HG02642 (cell line): ENCODE data around the gene ZNF385B.

Source experiments
- ATAC-seq: cut with Tn5 transposase; IDR thresholded peaks from one replicate; pipeline ENCODE4 v1.9.1; 2021; ENCODE audit warnings: mild to moderate bottlenecking; ENCODE audit not compliant: unreplicated experiment, poor library complexity

The ZNF385B gene

DNA sequence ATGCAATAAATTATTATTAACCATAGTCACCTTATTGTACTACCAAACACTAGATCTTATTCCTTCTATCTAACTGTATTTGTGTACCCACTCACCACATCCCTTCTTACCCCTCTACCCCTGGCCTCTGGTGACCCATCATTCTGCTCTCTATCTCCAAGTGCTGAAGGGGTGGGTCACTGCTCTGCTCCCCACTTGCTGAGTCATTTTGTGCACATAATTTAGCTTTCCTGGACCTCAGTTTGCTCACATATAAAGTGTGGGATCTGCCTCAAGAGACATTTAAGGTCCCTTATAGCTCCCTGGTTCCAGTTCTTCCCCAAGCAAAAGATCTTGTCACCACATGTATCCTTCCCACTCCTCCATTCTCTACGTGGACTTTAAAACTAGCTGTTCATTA, 169.4 kb downstream of the ZNF385B start:
- ATAC-seq: no peak

DNA sequence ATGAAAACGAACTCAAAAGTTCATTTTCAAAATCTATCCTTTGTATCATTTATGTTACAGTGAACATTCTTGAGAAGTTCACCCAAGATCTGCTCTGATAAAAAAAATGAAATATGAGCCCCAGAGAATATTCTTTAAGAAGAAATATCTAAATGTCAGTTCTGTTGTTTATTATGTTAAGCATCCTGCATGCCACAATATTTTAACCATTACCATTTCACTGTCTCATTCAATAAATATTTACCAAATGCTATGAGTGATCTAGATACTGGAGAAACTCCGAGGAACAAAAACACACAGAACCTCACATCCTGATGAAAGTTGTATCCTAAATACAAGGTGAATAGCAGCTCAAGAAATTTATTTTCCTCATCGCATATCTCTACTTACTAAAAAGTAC, 170.2 kb downstream of the ZNF385B start:
- no peak for ATAC-seq

DNA sequence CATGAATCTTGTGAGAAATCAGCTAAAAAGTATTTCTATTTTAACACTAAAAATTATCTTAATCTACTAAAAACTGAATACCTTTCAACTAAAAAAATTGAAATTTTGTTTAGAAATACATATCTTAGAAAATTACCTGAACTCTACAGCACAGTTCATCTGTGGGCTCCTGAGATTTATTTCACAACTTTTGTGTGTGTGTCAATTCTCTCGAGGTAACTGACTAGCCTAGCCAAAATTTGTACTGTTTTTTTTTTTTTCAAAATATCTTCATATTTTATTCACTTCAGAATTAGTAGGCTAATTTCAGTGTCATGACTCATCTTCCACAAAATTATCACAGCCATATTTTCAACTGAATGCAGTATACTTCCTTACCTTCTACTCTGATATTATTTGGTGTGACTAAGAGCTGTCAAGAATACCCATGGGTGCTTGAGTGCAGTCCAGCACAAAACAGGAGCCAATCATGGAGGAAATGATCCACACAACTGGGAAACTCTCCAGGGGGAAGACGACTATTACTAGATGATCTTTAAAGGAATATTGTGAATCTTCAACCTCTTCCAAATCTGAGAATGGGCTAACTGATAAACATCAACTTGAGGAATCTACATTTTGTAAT, 174.6 kb downstream of the ZNF385B start:
- ATAC-seq: no peak

DNA sequence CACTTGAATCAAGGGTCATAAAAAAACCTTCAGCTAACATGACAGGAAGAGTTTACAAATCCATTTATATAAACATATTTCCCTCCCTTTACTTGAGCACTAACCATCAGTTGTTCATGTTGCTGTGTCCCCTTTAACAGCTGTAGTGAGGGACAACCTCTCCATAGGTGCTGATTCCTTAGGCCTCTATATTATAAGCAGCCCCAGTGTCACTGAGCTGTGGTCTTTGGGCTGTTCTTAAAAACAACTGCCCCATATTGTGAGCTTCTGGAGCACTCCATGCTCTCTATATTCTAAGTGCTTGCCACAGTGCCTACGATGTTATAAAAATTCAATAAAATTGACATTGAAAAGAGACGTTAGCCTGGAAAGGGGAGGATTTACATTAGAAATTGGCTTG, 175.3 kb downstream of the ZNF385B start:
- no peak for ATAC-seq

DNA sequence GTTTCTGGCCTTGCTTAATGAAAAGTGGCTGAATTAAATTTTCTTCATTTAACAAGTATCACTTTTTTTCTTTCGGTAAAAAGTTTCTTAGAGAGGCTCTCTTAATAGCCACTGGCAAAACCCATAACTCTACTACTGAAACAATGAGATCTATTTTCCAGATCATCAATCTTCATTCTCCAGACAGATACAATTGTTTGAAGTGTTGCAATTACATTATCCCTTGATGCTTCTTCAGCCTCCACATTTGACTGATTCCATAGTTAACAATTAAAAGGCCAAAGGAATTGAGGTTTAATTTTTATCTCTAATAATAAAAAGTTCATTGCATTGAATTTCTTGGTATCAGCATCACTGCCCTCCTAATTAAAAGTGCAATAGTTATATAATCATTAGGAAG, 176.3 kb downstream of the ZNF385B start:
- ATAC-seq: no peak

DNA sequence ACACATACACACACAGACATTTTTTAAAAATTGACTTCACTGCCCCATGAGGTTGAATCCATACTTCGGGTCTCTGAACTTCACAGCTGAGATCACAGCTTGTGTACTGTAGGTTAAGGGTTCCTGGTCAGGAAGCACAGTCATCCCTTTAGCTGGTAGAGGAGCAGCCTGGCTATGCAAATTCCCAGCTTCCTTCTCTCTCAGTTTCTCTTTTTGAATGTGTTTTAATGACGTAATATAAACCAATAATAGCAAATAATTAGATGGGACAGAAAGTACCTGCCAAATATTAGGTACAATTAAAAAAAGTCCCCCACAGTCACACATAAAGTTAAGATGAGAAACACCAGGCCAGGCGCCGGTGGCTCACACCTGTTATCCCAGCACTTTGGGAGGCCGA, 178.7 kb downstream of the ZNF385B start:
- no peak for ATAC-seq

DNA sequence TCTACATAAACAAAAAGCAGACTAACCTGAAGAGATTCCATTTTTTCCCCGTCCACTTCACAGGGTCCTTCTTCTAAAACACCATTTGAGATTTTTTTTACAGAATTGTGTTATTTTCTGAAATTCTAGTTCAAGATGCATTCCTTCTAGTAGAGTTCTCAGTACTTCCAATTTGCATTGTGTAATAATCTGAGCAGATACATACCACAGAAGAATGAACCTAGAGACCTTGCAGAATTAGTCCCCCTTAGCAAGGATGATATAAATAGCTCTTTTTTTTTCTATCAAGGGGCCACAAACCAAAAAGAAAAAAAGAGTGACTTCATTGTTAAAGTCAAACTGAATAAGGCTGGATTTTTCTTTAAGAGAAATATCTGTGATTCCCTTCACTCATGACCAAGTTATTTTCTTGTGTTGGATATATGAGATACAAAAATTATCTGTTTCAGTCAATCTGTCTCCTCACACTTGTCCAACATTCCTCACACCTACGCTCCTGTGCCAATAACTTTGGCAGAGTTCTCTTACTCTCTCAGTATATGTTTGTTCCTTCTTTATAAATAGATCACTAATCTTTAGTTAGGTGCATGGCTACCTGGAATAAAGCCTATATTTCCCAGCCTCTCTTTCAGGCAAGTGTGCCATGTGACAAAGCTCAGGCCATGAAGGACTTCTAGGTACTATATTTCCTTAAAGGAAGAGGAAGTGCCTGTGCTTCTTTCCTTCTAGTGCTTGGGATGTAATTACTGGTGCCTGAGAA, 183.5 kb downstream of the ZNF385B start:
- ATAC-seq: no peak

DNA sequence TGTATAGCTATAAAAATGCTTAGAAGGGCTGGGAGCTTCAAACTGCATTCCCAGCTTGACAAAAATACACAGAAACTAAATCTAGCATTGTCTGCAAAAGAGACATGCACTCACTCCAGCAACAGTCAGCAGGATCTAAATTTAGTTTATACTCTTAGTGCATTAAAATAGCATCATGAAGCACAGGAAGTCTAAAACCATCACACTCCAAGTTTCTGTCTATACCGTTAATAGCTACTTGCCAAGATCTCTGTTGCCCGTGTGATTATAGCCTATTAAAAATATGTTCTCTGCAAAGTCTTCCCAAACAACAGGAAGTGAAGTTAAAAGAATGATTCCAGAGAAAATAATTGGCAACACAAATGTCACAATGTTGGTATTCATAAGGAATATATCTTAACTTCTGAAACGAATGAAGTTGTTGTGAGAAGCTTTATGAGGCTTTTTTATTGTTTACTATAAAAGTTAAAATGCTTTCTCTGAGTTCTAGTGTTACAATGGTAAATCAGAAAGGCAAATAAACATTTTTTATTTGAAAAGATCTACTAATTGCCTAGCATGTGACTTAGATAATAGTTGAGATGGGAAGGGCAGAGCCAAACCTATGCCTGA, 184.2 kb downstream of the ZNF385B start:
- ATAC-seq: no peak

DNA sequence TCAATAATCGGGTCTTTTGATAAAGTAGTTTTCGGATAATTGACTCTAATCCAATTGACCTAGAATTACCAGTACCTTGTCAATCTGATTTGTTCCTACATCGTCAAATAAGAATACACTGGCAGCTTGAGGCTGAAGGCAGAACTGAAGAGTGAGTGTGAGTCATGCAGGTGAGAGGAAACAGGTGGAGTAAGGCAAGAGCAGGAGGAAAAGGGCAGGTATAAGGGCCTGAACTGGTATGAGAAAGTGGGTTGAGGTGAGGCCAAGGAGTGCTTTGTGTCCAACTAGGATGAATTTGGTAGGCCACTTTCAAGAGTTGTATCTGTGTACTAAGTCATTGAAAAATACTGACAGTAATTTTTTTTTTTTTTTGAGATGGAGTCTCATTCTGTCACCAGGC, 186.0 kb downstream of the ZNF385B start:
- ATAC-seq: no peak

DNA sequence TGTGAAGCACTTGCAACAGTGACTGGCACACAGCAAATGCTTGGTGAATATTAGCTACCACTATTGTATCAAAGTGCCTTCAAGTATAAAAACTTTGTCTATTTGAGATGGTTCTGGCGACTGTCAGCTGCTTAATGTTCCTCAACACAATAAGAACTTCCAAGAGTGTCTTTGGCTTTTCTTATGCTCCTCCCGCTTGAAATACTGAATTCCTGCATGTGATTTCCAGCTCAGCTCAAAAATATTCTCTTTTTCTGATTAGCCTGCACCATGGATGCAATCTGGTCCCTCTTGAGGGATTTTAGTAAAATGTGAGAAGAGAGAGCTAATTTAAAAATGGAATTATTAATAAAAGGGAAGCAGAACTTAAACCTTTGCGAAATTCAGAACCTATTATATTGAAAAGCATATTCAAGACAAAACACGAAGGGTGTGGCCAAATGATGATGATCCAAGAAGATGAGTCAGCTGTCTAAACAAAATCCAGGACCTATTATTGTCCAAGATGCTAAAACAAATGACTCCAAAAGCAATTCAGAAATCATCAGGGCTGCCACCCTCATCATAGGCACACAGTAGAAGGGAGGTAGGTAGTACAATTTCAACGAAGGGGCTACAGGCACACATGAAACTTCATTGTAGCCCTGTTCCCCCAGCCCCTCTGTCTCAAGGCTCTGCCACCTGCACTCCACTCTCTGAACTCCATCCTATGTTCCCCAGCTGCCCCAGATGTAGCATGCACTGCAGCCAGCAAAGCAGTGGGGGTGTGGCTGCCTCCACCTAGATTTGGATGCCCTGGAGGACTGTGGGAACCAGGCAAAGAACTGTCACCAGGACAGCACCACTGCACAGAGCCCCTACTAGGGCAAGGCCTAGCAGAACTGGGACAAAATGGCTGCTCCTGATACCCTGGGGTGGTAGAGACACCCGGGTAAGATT, 190.1 kb downstream of the ZNF385B start:
- no peak for ATAC-seq

DNA sequence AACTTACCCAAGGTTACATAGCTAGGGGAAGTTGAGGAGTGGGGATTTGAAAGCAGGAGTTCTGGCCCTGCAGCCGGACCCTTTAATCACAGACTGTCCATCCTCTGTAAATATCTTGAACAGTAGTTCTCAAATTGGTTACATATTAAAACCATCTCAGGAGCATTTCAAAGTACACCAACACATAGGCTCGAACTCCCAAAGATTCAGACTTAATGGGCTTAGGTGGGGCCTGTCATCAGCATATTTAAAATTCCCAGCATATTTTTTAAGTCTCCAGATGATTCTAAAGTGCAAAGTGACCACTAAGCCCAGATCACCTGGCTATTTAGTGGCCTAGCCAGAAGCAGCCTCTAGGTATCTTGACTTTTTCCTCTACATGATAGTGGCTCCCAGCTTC, 192.2 kb downstream of the ZNF385B start:
- ATAC-seq: no peak

DNA sequence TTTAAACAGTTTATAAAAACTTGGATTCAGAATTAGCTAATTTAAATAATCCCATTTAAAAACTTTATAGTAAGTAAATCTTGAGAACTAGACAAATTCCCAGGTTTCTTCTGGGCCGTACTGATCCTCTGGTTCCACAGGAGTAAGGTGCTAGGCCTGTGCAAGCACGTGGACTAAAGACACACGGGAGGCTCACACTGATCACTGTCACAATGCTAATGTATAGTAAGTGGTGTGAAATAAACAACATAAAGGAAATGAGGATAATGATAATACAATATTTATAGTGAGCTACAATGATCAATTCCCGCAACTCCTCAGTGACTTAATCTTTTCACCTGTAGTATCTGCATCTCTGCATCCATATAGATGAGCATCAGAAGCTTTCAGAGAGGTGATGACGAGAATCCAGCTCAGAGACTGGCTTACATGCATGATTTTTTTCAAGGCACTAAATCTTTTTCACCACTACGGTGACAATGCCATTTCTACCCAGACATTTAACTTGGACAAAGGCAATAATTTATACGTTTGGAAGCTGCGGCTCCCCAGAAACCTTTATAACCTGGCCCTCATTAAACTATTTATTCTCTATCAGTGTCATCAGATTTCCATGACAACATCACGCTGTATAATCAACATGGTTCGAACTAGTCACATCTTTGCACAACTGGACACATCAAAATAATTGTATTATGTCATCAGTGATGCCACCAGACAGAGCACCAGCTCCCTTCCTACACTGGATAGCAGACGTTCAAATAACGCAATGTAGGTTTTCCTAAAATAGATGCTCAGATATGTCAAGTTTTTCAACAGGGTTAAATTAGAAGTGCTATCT, 196.2 kb downstream of the ZNF385B start:
- ATAC-seq: no peak

DNA sequence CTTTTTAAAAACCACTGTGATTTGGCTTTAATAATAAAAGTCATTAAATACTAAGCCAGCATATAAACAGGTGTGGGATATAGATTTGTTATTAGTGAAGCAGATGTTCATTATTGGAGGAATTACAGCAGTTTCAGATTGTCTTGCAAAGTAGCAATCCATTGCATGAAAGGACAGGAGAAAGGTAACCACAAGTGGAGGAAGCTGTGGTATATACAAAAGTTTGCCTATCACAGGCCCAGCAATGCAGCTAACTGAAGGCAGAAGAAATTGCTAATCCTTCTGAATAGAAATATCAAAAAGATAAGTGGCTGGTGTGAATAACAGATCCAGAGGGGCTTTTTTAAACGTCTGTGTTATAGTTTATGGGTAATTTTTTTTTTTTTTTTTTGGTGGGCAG, 199.4 kb downstream of the ZNF385B start:
- ATAC-seq: no peak

DNA sequence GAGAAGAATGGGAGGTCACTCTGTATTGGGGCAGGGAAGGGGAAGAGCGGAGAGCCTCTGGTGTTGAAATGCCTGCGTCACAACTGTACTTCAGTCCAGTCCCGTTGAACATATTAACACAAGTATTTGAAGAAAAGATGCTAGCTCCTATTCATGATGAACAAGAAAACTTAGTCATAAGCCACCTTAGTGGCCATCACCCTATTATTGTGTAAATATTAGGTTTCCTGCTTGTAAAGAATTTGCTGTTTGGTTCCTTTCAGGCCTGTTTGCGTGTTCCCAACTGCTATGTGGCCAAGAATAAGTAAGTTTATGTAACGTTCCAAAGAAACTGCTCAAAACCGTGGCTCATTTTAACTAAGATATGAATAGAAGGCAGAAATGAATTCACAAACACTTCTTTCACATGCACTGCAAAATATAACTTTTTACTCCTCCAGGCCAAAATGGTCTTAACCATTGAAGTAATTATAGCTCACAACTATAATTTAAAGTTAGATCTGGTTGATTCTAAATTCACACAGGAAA, 204.3 kb downstream of the ZNF385B start:
- no peak for ATAC-seq

DNA sequence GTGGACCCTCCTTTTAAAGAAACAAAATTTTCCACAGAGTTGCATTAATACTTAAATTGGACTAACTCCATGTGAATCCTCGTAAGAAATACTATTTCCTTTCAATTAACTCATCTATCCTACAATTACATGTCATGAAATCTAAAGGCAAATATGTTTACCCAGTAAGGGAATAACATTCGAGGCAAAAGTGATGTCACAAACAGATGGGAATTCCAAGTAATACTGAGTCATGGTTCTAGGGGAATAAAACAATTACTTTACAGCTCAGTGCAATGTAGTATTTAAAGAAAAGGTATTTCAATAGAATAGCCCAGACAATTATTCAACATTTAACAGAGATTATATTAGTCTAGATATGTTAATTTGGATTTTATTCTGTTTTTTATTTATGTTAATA, 205.8 kb downstream of the ZNF385B start:
- no peak for ATAC-seq

DNA sequence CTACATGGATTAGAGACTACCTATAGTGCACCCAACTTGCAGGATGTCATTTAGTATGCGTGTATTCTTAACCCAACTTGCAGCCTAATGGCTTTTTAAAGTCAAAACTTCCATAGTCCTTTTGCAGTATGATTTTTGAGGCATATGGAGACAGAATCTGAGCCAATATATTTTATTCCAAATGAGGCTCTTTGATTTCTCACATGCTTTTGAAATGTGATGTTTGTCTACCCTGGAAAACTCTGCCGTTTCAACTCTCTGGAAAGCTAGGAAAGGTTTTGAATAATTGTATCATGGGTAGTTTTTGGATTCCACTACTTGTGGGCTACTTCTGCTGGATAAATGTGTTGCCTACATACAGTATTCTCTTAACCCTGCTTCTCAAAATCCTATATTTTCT, 206.6 kb downstream of the ZNF385B start:
- no peak for ATAC-seq

DNA sequence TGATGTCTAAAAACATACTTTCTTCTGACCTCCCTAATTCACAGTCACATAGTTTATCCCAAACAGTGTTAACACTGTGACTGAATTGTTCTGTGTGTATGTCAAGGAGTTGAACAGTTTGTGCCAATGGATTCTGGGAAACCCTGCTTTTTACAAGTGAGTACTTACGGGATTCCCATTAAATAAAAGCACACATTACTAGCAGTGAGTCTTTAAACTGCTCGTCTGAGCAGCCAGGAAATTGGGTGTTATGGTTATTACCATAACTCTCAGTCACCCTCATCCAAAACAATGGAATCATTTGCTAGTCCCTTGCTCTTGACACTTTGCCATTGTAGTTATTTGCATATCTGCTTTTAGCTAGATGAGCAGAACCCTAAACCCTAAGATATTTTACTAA, 209.1 kb downstream of the ZNF385B start:
- ATAC-seq: no peak

DNA sequence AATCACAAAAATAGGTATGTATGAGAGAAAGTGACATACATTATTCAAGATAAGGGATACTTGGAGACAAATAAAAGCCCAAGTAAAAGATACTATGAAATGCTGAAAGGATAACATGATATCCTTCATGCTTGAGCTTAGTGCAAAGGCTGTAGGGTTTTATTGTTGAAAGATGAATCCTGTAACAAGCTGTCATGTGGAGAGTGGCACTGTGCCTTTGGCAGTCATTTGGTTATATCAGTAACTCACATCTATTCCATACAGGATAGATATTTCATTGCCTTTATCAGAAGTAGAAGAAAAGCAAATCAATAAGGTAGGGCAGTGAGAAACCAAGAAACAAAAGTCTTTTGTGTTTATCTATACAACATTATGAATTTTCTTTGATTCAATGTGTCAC, 211.0 kb downstream of the ZNF385B start:
- ATAC-seq: no peak

DNA sequence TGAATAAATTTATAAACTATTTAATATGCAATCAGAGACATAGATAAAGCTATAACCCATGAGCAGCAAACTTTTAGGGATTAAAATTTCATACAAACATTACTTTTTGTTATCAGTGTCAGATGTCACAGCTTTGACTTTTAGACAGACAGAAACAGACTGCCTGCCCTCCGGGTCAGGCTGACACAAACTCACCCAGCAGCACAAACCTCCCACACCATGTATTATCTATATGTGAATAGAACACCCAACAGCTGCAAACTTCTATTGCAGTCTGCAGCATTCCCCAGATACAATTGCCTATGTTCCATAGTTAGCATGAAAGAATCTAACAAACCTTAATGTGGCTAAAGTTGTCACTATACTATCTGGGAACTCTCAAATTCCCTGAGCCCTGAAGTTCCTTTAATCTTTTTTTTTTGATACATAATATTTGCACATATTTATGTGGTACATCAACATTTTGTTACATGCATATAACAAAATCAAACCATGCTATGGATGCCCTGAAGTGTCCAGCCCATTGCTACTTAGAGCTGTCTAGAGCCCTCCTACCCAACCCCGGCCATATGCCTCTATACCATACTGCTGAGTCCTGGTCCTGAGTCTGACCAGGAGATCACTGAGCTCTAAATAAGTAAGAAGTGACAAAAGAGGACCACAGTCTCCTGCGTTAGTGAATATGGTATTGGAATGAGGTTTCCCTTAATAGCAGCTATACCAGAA, 214.4 kb downstream of the ZNF385B start:
- no peak for ATAC-seq
